Epithelial cell of proximal tubule (primary cell): ENCODE data around the gene NOL9. TPM values are rescaled to one million over a fixed set of nuclear protein-coding genes. Genes with fewer than 3 reads are reported as not detected.

Source experiments
- DNase-seq: peaks from one replicate; pipeline ENCODE4 v3.0.0-alpha.2; 2011; ENCODE audit warnings: low read depth
- H3K4me3 ChIP-seq: 2 replicates; pipeline ENCODE4 v1.5.1; 2011; ENCODE audit warnings: low read depth, mild to moderate bottlenecking, low read length
- total RNA-seq: library from RNA; depleted of rRNA; stranded (reverse); fragments of >200 nt; gene quantifications from 2 replicates; pipeline ENCODE4 v1.2.3, GENCODE V29; 2015
- TF ChIP-seq, protein P1 (sequence below): conservative IDR thresholded peaks from 2 replicates; pipeline ENCODE4 v1.5.1; 2012; ENCODE audit warnings: low read depth, mild to moderate bottlenecking, low read length

Gene NOL9
- total RNA-seq, 1 donor from 2014 or later, result 18.5 TPM

DNA sequence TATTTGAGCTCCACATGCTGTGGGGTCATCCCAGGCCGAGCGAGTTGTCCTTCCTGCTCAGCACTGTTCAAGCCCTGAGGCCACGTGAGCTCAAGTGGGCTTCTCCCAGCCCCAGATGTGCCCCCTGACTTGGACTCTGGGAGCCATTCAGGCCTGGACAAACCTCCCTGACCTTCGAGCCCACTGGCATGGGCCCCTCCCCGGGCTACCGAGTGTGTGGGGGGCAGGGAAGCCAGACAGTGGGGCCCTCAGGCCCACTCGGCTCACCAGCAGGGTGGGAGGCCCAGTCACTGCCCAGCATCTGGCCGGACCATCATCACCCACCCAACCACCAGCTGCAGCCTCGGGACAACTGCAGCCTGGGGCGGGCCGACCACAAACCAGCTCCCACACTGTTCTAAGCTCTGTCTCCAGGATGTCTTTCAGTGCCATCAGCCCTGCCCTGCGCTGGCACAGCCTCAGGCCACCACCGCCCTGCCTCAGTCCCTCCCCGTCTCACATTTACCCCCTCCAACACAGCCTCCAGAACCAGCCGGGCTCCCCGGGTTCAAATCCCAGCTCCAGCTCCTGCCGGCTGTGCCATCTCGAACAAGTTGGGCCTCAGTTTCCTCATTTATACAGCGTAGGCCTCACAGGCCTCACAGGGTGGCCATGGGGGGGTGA lies 41.9 kb downstream of the NOL9 start:
- DNase-seq, result no peak
- TF ChIP-seq, protein P1, sequence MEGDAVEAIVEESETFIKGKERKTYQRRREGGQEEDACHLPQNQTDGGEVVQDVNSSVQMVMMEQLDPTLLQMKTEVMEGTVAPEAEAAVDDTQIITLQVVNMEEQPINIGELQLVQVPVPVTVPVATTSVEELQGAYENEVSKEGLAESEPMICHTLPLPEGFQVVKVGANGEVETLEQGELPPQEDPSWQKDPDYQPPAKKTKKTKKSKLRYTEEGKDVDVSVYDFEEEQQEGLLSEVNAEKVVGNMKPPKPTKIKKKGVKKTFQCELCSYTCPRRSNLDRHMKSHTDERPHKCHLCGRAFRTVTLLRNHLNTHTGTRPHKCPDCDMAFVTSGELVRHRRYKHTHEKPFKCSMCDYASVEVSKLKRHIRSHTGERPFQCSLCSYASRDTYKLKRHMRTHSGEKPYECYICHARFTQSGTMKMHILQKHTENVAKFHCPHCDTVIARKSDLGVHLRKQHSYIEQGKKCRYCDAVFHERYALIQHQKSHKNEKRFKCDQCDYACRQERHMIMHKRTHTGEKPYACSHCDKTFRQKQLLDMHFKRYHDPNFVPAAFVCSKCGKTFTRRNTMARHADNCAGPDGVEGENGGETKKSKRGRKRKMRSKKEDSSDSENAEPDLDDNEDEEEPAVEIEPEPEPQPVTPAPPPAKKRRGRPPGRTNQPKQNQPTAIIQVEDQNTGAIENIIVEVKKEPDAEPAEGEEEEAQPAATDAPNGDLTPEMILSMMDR, result no peak

DNA sequence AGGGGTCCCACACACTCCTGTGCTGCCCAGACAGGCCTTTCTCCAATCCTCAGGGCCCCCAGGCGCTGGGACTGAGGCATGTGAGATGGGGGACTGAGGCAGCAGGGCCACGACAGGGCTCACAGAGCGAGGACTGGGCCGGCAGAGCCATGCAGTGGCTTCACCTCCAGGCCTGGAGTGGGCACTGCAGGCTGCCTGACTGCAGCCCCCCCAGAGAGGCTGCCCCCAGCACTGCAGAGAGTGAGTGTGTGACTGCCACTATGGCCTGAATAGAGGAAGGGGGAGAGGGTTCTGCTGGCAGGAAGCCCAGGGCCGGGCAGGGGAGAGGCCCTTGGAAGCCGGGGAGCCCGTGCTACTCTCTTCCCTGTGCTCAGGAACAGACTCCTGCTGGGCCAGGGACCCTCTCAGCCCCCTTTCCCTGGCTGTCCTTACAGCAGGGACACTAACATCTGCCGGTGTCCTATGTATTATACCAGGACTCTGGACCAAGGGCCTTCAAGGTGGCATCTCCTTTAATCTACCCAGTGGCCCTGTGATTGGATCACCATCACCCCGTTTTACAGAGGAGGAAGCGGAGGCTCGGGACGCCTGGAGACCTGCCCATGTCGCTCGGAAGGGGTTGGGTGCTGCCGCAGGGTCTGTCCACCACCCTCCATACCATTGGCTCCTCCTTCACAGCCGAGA lies 42.6 kb downstream of the NOL9 start:
- no peak overlapping the region for H3K4me3 ChIP-seq
- TF ChIP-seq, protein P1, result no peak
- DNase-seq, result no peak

More for the DNA sequence above, 41.9 kb downstream of the NOL9 start:
- no peak overlapping the region for H3K4me3 ChIP-seq

DNA sequence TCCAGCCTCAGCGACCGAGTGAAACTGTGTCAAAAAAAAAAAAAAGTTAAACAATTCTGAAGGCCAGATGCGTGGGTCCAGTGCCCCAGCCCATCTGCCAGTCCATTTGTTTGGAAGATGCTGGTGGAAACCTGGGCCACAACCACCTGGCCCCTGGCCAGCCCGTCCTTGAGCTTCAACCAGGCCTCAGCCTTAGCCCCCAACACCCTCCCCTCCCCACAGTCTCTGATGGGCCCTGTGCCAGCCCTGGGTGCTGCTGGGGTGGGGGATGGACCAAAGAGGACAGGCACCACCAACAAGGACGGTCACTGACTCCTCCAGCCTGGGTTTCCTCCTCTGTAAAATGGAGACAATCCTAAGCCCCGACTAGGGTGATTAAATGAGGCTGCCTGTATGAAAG lies 43.3 kb downstream of the NOL9 start:
- TF ChIP-seq, protein P1, result no peak
- no peak overlapping the region for H3K4me3 ChIP-seq
- DNase-seq, result no peak

DNA sequence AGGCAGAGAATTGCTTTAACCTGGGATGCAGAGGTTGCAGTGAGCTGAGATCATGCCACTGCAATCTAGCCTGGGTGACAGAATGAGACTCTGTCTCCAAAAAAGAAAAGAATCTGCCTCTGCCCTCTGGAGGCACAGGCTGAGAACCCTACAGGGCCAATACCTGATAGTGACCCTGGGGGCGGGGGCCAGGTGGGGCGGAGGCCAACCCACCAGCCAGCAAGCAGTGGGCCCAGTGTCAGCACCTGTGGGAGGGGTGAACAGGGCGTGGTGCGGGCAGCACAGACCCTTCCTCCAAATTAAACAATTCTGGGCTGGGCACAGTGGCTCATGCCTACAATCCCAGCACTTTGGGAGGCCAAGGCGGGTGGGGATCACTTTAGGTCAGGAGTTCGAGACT lies 43.8 kb downstream of the NOL9 start:
- H3K4me3 ChIP-seq, result no peak overlapping the region
- TF ChIP-seq, protein P1, result no peak
- DNase-seq, result no peak

DNA sequence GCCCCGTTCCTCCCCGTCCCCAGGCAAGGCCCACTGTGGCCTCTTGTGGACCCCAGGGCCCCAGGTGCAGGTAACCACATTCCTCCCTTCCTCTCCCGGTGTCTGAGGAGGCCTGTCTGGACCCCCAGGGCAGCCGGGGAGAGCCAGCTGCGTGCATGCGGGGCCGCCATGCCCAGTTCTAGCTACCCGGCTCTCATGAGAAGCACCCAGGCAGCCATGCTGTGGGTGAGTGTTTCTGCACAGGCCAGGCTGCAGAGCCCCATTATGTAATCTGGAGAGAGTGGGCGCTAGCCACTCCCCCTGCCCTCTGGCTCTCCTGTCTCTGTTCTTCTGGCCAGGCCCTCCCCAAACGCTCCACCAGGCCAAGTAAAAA lies 44.4 kb downstream of the NOL9 start:
- DNase-seq, result no peak
- H3K4me3 ChIP-seq, result no peak overlapping the region
- TF ChIP-seq, protein P1, result no peak

DNA sequence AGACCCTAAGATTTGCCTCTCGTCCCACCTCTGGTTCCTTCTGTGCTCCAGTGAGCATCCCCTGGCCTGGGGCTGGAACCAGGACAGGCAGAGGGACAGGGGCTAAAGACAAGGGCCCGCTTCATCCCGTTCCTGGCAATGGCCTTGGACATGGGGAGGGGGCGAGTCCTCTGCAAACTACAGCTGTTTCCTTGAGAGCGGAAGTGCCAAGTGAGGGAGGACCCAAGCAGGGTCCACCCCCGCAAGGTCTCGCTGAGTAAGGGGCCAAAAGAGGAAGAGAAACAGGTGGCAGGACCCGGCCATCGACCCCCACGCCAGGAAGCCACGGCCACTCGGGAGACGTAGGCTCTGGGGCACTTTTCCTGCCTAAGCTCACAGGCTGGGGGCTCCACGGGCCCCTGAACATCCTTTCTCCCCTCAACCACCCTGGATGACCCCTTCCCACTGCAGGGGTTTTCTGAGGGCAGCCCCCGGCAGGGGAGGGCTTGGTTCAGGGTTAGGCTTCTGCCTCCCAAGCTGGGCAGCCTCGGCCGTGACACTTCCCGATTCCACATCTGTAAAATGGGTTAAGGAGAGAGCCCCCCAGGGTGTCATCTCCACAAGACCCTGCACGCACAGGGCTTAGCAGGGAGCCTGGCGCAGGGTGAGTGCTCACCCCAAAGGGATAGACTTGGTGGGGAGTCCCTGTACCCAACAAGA lies 44.9 kb downstream of the NOL9 start:
- TF ChIP-seq, protein P1, result no peak
- H3K4me3 ChIP-seq, result no peak overlapping the region
- no peak for DNase-seq

DNA sequence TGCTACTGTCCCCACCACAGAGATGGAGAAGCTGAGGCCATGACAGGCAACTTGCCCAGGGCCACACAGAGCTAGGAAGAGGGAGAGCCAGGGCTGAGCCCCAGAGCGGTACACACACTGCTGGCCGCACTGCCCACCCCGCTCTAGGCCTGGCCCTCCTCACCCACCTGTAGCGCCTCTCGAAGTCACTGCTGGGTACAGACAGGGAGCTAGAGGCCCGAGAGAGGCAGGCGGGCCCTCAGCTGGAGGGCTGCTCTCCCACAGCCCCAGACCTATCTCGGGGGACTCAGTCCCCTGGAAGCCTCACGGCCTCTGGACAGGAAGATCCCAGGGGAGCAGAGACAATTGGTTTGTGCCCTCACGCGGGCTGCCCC lies 45.5 kb downstream of the NOL9 start:
- TF ChIP-seq, protein P1, result no peak
- DNase-seq, result no peak
- H3K4me3 ChIP-seq, result no peak overlapping the region
